ENCODE measurements around the gene WDR89. TPM values are rescaled to one million over a fixed set of nuclear protein-coding genes. Genes with fewer than 3 reads are reported as not detected.
"Not testable (repeated sequence)": the region's sequence is repeated elsewhere in the genome, so short reads cannot be mapped to it uniquely, and the experiment has no call there.

Gene WDR89
- total RNA-seq, 2 experiments from 2014 or later = 19.5 to 26.0 TPM

GRCh38 chr14:63666335-63666734, 24.7 kb upstream of the WDR89 start:
- Mint-ChIP-seq H3K36me3 (no peaks in the 10 kb centered on the region), H3K9me3 (ENCODE audit: low read depth) (no peaks in the 10 kb centered on the region), H3K27ac (no peak overlapping the region), H3K4me3 (no peak overlapping the region), H3K27me3 (no peaks in the 10 kb centered on the region), H3K4me1 (no peaks in the 10 kb centered on the region)
- DNase-seq = no peak
- CTCF ChIA-PET = interaction anchor here (0.6 kb wide), 1 partner anchor 25 kb away, joined by 4 read pairs; no protein-coding TSS in a partner anchor
- ATAC-seq = no peak

- H3K4me1 Mint-ChIP-seq = no peaks in the 10 kb centered on the region
- ATAC-seq = no peak
- no peak overlapping the region for H3K27ac Mint-ChIP-seq
- peaks cover 2% of the 10 kb centered on the region for H3K36me3 Mint-ChIP-seq
- no peaks in the 10 kb centered on the region for H3K27me3 Mint-ChIP-seq
- CTCF ChIA-PET = no interaction called here
- H3K9me3 Mint-ChIP-seq (ENCODE audit: low read depth) = no peaks in the 10 kb centered on the region
- no peak for DNase-seq
- no peak overlapping the region for H3K4me3 Mint-ChIP-seq
These were observed 22.0 kb upstream of the WDR89 start for GRCh38 chr14:63663428-63664341.

DNA sequence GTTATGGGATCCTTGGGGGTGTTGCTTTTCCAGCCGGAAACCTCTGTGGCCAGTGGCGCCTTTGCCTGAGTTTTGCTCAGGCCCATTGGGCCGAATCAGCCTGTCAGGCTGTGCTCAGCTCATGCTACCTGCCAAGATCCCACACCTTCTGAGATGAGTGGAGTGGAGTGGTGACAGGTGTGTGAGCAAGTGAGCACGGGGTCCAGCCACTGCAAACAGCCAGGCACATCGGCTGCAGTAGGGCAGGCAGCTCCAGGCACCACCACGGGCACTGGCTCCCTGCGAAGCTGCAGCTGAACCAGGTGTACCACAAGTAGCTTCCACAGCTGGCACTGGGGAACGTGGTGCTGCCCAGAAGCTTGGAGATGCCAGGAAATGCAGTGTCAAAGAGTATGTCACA, 21.1 kb upstream of the WDR89 start:
- Mint-ChIP-seq H3K4me3 (no peak overlapping the region), H3K27me3 (no peaks in the 10 kb centered on the region), H3K27ac (no peak overlapping the region), H3K9me3 (ENCODE audit: low read depth) (no peaks in the 10 kb centered on the region), H3K36me3 (peaks cover 2% of the 10 kb centered on the region), H3K4me1 (no peaks in the 10 kb centered on the region)
- CTCF ChIA-PET = interaction anchor here (0.6 kb wide), 1 partner anchor 8 kb away, joined by 4 read pairs; no protein-coding TSS in a partner anchor
- ATAC-seq = no peak
- DNase-seq = no peak

DNA sequence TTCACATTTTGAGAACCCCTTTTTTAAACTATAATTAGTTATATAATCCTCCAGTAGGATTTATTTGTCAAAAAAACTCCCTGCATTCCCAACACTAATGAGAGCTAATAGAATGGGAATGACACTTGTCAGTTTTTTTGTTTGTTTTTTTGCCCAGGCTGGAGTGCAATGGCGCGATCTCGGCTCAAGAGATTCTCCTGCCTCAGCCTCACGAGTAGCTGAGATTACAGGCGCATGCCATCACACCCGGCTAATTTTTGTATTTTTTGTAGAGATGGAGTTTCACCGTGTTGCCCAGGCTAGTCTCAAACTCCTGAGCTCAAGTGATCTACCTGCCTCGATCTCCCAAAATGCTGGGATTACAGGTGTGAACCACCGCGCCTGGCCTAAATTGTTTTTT, 20.2 kb upstream of the WDR89 start:
- H3K9me3 Mint-ChIP-seq (ENCODE audit: low read depth); DNase-seq; ATAC-seq; H3K4me3 Mint-ChIP-seq; H3K27ac Mint-ChIP-seq; H3K27me3 Mint-ChIP-seq; H3K36me3 Mint-ChIP-seq; H3K4me1 Mint-ChIP-seq; CTCF ChIA-PET: not testable (repeated sequence)

- H3K9me3 Mint-ChIP-seq (ENCODE audit: low read depth) = no peaks in the 10 kb centered on the region
These were observed 18.1 kb upstream of the WDR89 start for GRCh38 chr14:63659726-63660125.

DNA sequence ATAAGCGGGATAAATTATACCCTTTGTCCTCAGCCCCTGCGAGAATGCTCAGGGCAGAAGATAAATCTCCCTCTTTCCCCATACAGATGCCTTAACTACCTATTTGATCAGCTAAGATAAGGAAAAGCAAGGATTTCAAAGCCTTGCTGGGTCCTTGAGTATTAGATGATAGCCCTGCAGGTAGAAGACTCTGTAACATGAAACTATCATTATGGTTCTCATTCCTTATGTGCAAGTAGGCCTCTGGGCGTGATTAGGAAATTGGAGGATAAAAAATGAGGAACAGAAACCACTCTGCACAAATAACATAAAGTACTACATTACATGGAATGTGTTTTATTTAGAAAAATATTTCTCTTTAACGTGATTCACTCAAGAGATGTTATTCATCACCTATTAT, 14.5 kb upstream of the WDR89 start:
- no peaks in the 10 kb centered on the region for H3K9me3 Mint-ChIP-seq (ENCODE audit: low read depth)
- peaks cover 5% of the 10 kb centered on the region for H3K4me1 Mint-ChIP-seq
- peaks cover 4% of the 10 kb centered on the region for H3K36me3 Mint-ChIP-seq
- no peaks in the 10 kb centered on the region for H3K27me3 Mint-ChIP-seq
- DNase-seq (no peak), ATAC-seq (no peak)
- CTCF ChIA-PET = interaction anchor here (1.1 kb wide), 1 partner anchor 267 kb away, joined by 3 read pairs; no protein-coding TSS in a partner anchor
- H3K27ac Mint-ChIP-seq = no peak overlapping the region
- no peak overlapping the region for H3K4me3 Mint-ChIP-seq

More at GRCh38 chr14:63659726-63660125, 18.1 kb upstream of the WDR89 start:
- Mint-ChIP-seq H3K27ac (no peak overlapping the region), H3K36me3 (peaks cover 2% of the 10 kb centered on the region), H3K4me3 (no peak overlapping the region), H3K27me3 (no peaks in the 10 kb centered on the region), H3K4me1 (no peaks in the 10 kb centered on the region)
- ATAC-seq (no peak), DNase-seq (no peak)
- CTCF ChIA-PET = no interaction called here

GRCh38 chr14:63654936-63655335, 13.3 kb upstream of the WDR89 start:
- DNase-seq (no peak), ATAC-seq (no peak)
- CTCF ChIA-PET = interaction anchor here (0.7 to 1.6 kb wide), 2 partner anchors 8 to 12 kb away, joined by 4 to 6 read pairs; no protein-coding TSS in a partner anchor
- Mint-ChIP-seq H3K36me3 (peaks cover 6% of the 10 kb centered on the region), H3K27ac (no peak overlapping the region), H3K27me3 (no peaks in the 10 kb centered on the region), H3K4me1 (peaks cover 16% of the 10 kb centered on the region), H3K9me3 (ENCODE audit: low read depth) (no peaks in the 10 kb centered on the region), H3K4me3 (no peak overlapping the region)

- Mint-ChIP-seq H3K4me1 (peaks cover 20% of the 10 kb centered on the region), H3K9me3 (ENCODE audit: low read depth) (no peaks in the 10 kb centered on the region), H3K27me3 (no peaks in the 10 kb centered on the region), H3K4me3 (no peak overlapping the region), H3K36me3 (peaks cover 4% of the 10 kb centered on the region), H3K27ac (no peak overlapping the region)
- DNase-seq = no peak
- CTCF ChIA-PET = interaction anchor here (0.7 to 1.6 kb wide), 3 partner anchors 8 to 143 kb away, joined by 3 to 6 read pairs (median 4); no protein-coding TSS in a partner anchor
- ATAC-seq = no peak
These were observed 12.7 kb upstream of the WDR89 start for GRCh38 chr14:63654346-63654745.

DNA sequence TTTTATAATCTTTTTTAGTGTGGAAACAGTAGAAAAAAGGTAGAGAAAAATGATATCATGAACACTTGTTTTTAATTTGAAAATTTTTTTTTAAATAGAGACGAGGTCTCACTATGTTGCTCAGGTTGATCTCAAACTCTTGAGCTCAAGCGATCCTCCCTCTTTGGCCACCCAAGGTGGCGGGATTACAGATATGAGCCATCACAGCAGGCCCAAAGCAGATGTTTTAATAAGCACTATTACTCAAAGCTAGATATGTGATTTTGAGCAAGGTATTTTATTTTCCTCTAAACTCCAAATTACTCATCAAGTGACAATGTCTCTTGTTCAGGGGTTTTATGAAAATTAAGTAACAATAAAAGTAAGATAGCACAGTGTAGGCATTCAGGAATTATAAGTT, 10.7 kb upstream of the WDR89 start:
- CTCF ChIA-PET = interaction anchor here (2.0 kb wide), 1 partner anchor 10 kb away, joined by 10 read pairs; the partner anchor contains the start of gene WDR89
- ATAC-seq (no peak), DNase-seq (no peak)
- Mint-ChIP-seq H3K4me3 (no peak overlapping the region), H3K9me3 (ENCODE audit: low read depth) (no peaks in the 10 kb centered on the region), H3K36me3 (peaks cover 4% of the 10 kb centered on the region), H3K27me3 (no peaks in the 10 kb centered on the region), H3K4me1 (peaks cover 24% of the 10 kb centered on the region), H3K27ac (no peak overlapping the region)

DNA sequence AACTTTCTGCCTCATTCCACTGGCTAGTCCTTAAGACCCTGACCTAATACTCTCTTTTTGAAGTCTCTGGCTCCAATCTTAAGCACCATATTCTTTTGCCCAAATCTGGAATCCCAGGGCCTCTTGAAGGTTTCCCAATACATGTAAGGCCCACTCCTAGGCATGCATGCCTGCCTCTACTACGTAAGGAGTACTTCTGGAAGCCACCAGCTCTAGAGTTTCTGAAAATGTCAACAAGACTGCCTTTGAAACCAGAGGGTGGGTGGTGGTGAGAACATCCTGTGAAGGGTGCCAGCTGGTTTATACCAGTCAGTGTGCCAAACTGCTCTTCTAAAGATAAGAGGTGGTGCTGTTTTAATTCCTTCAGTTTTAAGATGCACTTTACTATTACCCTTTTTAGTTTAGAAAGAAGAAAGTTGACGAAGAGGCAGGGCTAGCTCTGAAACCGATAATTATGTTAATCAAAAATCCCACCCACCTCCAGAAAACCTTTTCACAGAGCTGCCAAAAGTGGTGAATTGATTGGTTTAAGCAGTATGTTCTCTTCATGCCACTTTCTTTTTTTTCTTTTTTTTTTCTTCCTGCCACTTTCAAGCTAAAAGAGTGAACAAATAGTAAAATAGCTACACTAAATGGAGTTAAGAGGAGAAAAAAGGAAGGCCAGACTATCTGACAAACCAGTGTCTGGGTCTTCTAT, 8.7 kb upstream of the WDR89 start:
- H3K4me3 Mint-ChIP-seq = no peak overlapping the region
- no peaks in the 10 kb centered on the region for H3K27me3 Mint-ChIP-seq
- ATAC-seq = peak; percentile 79
- H3K4me1 Mint-ChIP-seq = peaks cover 24% of the 10 kb centered on the region
- no peaks in the 10 kb centered on the region for H3K9me3 Mint-ChIP-seq (ENCODE audit: low read depth)
- H3K36me3 Mint-ChIP-seq = peaks cover 4% of the 10 kb centered on the region
- peak overlapping the region; percentile 88 for H3K27ac Mint-ChIP-seq
- peak; percentile 71 for DNase-seq
- CTCF ChIA-PET = interaction anchor here (1.0 to 1.7 kb wide), 3 partner anchors 9 to 109 kb away, joined by 3 to 12 read pairs (median 8); partner anchors contain the start of gene WDR89

DNA sequence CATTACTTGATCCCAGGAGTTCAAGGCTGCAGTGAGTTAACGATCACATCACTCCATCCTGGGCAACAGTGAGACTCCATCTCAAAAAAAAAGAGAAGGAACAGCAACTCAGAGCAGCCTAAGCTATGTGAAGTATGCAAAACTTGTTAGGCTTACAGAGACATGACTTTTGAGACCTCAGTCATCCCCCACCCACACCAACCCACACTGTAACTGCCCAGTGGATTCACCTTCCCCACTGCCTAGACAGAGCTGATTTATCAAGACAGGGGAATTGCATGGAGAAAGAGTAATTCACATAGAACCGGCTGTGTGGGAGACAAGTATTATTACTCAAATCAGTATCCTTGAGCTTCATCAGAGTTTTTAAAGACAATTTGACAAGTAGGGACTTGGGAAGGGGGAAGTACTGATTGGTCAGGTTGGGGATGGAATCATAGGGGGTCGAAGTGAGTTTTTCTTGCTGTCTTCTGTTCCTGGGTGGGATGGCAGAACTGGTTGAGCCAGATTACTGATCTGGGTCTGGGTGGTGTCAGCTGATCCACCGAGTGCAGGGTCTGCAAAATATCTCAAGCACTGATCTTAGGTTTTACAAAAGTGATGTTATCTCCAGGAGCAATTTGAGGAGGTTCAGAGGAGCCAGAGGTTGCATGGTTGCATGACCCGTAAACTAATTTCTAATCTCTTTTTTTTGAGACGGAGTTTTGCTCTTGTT, 6.2 kb upstream of the WDR89 start:
- CTCF ChIA-PET = interaction anchor here (1.3 kb wide), 1 partner anchor 122 kb away, joined by 4 read pairs; no protein-coding TSS in a partner anchor
- Mint-ChIP-seq H3K4me3 (no peak overlapping the region), H3K27me3 (no peaks in the 10 kb centered on the region), H3K4me1 (peaks cover 27% of the 10 kb centered on the region), H3K27ac (no peak overlapping the region), H3K9me3 (ENCODE audit: low read depth) (no peaks in the 10 kb centered on the region), H3K36me3 (peaks cover 1% of the 10 kb centered on the region)
- ATAC-seq = no peak
- DNase-seq = no peak

DNA sequence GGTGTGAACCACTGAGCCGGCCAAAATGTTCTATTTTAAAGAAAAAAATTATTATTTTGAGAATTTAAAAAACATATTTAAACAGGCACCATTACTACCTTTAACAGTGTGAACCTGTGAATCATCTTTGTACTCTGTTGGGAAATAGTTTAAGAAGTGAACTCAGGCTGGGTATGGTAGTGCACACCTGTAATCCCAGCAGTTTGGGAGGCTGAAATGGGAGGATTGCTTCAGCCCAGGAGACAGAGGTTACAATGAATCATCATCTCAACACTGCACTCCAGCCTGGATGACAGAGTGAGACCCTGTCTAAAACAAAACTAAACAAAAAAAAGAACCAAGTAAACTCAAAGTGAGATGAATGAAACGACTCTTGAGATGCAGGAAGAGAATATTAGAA, 3.1 kb upstream of the WDR89 start:
- ATAC-seq = no peak
- H3K4me1 Mint-ChIP-seq = peaks cover 17% of the 10 kb centered on the region
- CTCF ChIA-PET = no interaction called here
- DNase-seq = no peak
- H3K27me3 Mint-ChIP-seq = no peaks in the 10 kb centered on the region
- H3K27ac Mint-ChIP-seq = peak overlapping the region; percentile 28
- peaks cover 3% of the 10 kb centered on the region for H3K36me3 Mint-ChIP-seq
- H3K4me3 Mint-ChIP-seq = no peak overlapping the region
- H3K9me3 Mint-ChIP-seq (ENCODE audit: low read depth) = no peaks in the 10 kb centered on the region

Data from activated CD8-positive, alpha-beta memory T cell treated with anti-CD3 and anti-CD28 coated beads, Interleukin-2, amount 10 ng/mL, durations not matched to agents 7 days and 5 days (primary cell).